ENCODE results near the gene HGS. TPM values are rescaled to one million over a fixed set of nuclear protein-coding genes. Genes with fewer than 3 reads are reported as not detected.

HGS gene
- total and polyA plus RNA-seq, 12 donors: 33.1 to 102 (median 39.3) TPM

GRCh38 chr17:81702934-81703746 is 19.3 kb downstream of the HGS start, which contains the start of gene MRPL12:
MRPL12 (plus strand) TSS chr17:81703367; CDS start chr17:81703502, 135 bp downstream.
- peak in 8 of 9 donors; percentile 11 to 46 (median 30) for TF ChIP-seq CTCF (IDR thresholded peaks at IDR 0.05)
- H3K4me3 ChIP-seq: peak within 1 kb of the TSS; percentile 75 to 99 (median 92)
- DNase-seq (peak; percentile 93), ATAC-seq (peak; percentile 87 to 97 (median 95))
- H3K27ac ChIP-seq: peak within 1 kb of the TSS; percentile 89 to 96 (median 92)
- H3K9me3 ChIP-seq: no peaks in the 10 kb centered on the region
- WGBS, 2 donors: 0% methylated on average over 83 to 102 of the region's 102 CpGs
- H3K36me3 ChIP-seq: peaks cover 0 to 78% (median 18%) of the 10 kb centered on the region in 9 donors
- intact Hi-C loops (cut with DNase I): no loop called here
- no peaks in the 10 kb centered on the region for H3K27me3 ChIP-seq
- peaks cover 19 to 38% (median 31%) of the 10 kb centered on the region in 9 donors for H3K4me1 ChIP-seq

GRCh38 chr17:81703747-81704654 is 20.2 kb downstream of the HGS start:
- no peak for TF ChIP-seq CTCF (IDR thresholded peaks at IDR 0.05)
- peaks cover 0 to 71% (median 9%) of the 10 kb centered on the region in 9 donors for H3K36me3 ChIP-seq
- peaks cover 19 to 38% (median 31%) of the 10 kb centered on the region in 9 donors for H3K4me1 ChIP-seq
- intact Hi-C loops (cut with DNase I): no loop called here
- H3K27ac ChIP-seq: peak overlapping the region; percentile 89 to 96 (median 92)
- WGBS, 2 donors: 22 to 25% methylated on average over 26 to 27 of the region's 27 CpGs
- peak overlapping the region; percentile 75 to 99 (median 92) for H3K4me3 ChIP-seq
- no peaks in the 10 kb centered on the region for H3K27me3 ChIP-seq
- ATAC-seq (peak in 1 of 8 donors; percentile 2), DNase-seq (no peak)
- no peaks in the 10 kb centered on the region for H3K9me3 ChIP-seq

- peaks cover 0 to 56% (median 8%) of the 10 kb centered on the region in 9 donors for H3K36me3 ChIP-seq
- no peak overlapping the region for H3K27ac ChIP-seq
- intact Hi-C loops (cut with DNase I): no loop called here
- no peaks in the 10 kb centered on the region for H3K27me3 ChIP-seq
- DNase-seq (no peak), ATAC-seq (no peak)
- no peak for TF ChIP-seq CTCF (IDR thresholded peaks at IDR 0.05)
- 92 to 94% methylated on average over 30 of the region's 30 CpGs for WGBS, 2 donors
- H3K4me3 ChIP-seq: no peak overlapping the region
- no peaks in the 10 kb centered on the region for H3K9me3 ChIP-seq
- H3K4me1 ChIP-seq: peaks cover 23 to 44% (median 36%) of the 10 kb centered on the region in 9 donors
These were observed 21.9 kb downstream of the HGS start for GRCh38 chr17:81705518-81706231.
